HG02623 (cell line): ENCODE measurements around the gene PIN1.

Experiments
- ATAC-seq: cut with Tn5 transposase; IDR thresholded peaks from one replicate; pipeline ENCODE4 v1.9.1; 2021; ENCODE audit warnings: moderate library complexity; ENCODE audit not compliant: unreplicated experiment

Gene PIN1

DNA sequence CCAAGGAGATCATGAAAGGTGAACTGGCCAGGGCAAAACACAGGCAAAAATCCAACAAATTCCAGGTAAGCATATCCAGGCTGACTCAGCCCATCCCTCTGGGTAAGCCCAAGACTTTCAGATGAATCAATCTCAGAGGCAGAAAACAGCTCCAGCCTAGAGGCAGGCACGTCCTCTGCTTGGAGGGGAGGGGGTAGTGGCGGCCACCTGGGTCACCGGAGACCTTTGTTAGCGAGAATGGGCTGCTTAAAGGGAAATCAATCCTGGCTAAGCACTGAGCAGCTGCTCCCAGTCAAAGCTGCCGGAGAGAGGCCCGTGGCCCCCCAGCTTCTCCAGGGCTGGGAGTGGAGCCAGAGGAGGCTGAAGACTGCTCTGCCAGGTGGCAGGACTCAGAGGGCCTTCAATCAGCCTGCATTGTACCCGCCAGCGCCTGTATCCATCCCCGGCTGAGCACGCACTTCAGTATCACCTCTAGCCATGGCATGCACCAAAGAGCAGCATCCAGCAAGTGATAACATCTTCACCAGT is 48.2 kb downstream of the PIN1 start:
- ATAC-seq: no peak

DNA sequence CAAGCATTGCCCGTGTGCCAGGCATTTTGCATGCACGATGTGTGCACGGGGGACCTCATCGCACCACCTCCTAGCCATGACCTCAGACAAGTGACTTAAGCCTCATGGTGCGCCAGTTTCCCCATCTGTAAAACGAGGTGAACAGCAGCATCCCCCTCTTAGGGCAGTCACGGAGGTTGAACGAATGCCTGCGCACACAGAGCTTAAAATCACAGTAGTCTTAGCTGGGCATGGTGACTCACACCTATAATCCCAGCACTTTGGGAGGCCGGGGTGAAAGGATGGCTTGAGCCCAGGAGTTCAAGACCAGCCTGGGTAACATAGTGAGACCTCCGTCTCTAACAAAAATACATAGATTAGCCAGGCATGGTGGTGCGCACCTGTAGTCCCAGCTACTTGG is 48.6 kb downstream of the PIN1 start:
- no peak for ATAC-seq

DNA sequence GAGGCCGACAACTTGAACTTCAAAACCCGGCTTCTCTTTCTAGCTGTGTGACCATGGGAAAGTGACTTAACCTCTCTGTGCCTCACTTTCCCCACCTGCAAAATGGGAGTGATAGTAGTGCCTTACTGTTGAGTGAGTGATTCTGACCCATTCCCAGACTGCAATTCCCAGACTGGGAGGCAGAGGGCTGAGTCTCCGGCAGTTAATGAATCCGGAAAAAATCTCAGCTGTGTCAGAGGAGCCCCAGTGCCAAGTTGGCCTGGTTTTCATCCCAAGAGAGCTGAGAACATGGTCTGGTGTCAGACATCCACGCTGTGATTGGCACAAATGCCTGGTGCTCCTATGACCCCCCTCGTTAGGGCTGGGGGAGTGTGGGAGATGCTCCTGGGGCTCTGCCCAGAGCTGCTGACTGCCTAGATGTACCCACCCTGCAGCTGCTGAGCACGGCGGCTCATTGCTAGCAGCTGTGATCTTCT is 50.0 kb downstream of the PIN1 start:
- ATAC-seq: no peak

DNA sequence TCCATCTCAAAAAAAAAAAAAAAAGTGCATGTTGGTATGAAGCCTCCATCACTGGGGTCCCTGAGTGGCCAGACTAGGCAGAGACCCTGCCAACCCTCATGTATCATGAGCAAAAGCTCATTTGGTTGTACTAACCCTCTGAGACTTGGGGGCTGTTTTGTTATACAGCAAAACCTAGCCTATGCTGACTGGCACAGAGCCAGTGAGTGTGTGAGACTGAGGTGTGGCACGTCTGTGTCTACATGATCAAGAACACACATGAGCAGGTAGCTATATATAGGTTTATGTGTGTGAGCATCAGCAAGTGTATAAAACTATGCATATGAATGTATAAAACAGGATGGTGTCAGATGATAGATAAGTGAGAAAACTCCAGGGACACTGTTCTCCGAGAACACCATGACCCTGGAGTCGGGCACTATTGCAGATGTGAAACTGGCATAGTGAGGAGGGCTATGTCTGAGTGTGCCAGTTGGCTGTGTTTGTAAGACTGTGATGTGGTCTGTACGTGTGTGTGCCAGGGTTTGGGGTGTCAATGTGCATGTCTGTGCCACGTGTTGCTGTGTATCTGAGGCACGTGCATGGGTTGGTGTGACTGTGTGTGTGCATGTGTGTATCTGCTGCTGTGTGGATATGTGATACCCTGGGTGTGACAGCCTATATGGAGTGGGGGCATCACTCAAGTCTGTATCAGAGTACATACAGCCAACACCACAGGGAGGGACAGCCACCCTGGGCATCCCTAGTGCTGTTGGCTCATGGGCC is 56.7 kb downstream of the PIN1 start:
- ATAC-seq: no peak
